ENCODE data around the gene XYLT1. TPM values are rescaled to one million over a fixed set of nuclear protein-coding genes. Genes with fewer than 3 reads are reported as not detected.

XYLT1 gene
- total and polyA plus RNA-seq, 2 of the 4 experiments (the other 2 are of a cell fraction), result 9.0 to 12.7 TPM

DNA sequence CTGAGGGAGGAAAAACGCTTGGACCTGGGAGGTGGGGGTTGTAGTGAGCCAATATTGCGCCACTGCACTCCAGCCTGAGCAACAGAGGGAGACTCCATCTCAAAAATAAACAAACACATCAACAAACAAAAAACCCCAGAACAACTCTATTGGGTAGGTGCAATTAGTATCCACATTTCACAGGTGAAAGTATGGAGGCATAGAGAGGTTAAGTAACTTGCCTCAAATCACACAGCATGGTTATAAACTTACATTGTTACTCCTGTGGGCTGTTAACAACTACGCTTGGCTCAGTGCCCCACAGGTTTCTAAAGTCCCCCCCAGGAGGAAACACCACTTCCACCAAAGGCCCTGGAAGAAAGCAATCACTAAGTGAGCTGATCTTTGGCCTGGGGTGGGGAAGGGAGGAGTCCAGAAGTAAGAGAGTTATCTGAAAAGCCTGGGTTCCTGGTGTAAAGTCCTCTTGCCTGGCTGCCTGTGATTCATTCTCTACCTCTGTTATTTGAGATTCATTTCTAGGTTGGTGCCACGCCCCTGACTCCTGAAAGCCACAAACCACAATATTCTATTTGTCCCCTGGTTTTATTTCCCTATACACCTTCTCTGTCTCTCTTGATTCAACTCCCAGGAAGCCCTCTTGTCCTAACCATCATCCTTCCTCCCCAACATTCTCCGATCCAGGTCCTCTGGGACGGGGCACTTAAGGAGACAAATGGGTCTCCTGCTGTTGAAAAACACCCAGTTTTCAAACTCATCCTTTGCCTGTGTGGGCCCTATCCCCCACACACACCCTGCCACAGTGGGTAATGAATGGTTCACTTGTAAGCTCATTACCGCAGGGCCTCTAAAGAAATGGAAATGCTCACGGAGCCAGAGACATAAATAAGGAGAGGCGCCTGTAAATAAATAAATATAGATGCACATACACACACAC, 195.4 kb downstream of the XYLT1 start (continued):
- TF ChIP-seq FOS (IDR thresholded peaks at IDR 0.05; ENCODE audit: low read depth, low read length), result no peak

DNA sequence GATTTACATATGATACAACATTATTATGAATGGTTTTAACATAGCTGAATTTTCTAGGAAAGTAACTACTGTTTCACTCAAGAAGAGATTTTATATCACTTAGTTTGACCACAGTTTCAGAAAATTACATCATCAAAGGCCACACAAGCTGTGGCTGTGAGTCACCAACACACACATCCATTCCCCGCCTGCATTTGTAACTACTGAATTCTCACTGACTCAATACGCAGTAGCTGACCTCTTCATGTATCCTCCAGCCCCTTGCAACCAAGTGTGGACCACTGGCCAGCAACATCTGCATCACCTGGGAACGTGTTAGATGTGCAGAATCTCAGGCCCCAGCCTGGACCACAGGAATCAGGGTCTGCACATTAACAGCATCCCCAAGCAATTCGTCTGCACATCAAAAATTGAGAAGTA, 197.6 kb downstream of the XYLT1 start:
- Histone ChIP-seq H2BK5ac (ENCODE audit: low read depth, low read length, poor library complexity, severe bottlenecking) (no peak overlapping the region), H2AK9ac (replicated peaks; ENCODE audit: low read depth, low read length, poor library complexity) (no peak overlapping the region), H3K27ac (ENCODE audit: insufficient read depth, low read length) (no peak overlapping the region), H3K14ac (replicated peaks; ENCODE audit: low read depth, low read length) (no peak overlapping the region), H4K20me1 (ENCODE audit: insufficient read depth, low read length) (peaks cover 39% of the 10 kb centered on the region), H2BK15ac (ENCODE audit: low read depth, low read length) (no peak overlapping the region), H2BK120ac (ENCODE audit: low read depth, low read length) (no peak overlapping the region), H4K91ac (ENCODE audit: insufficient read depth, low read depth, low read length) (no peak overlapping the region), H3K4me1 (ENCODE audit: control insufficient read depth, insufficient read depth, low read length) (peaks cover 8% of the 10 kb centered on the region), H4K5ac (ENCODE audit: low read depth, low read length) (no peak overlapping the region), H4K8ac (ENCODE audit: low read depth in 2 of 2, low read length in 2 of 2) (no peak overlapping the region), H3K4ac (ENCODE audit: low read depth, low read length) (no peak overlapping the region; the same call in 1 of the 2 replicates), H3K4me3 (ENCODE audit: insufficient read depth, low read depth, low read length) (no peak overlapping the region), H2BK20ac (ENCODE audit: low read depth, low read length) (no peak overlapping the region), H3K9me3 (ENCODE audit: control insufficient read depth, insufficient read depth, low read length) (no peaks in the 10 kb centered on the region), H3K27me3 (ENCODE audit: control insufficient read depth, insufficient read depth, low read length) (no peaks in the 10 kb centered on the region), H3K4me2 (ENCODE audit: low read depth, low read length) (no peak overlapping the region), H3K23ac (ENCODE audit: low read depth, low read length) (no peak overlapping the region), H3K36me3 (ENCODE audit: control insufficient read depth, insufficient read depth, low read length) (no peaks in the 10 kb centered on the region), H3K9ac (ENCODE audit: low read depth, low read length) (no peak overlapping the region), H3K9me1 (ENCODE audit: insufficient read depth, low read length) (peaks cover 8% of the 10 kb centered on the region), H2AK5ac (ENCODE audit: low read depth, low read length) (no peak overlapping the region), H2AFZ (replicated peaks; ENCODE audit: low read length, poor library complexity) (peak overlapping the region; percentile 9), H3K56ac (ENCODE audit: extremely low read depth, insufficient read depth, low read length) (no peak overlapping the region), H3K79me1 (ENCODE audit: low read depth in 1 of 2, low read length in 2 of 2) (peaks cover 11 to 24% of the 10 kb centered on the region in 2 experiments; a peak in 3 of 4 replicates), H3K18ac (ENCODE audit: low read depth, low read length) (no peak overlapping the region)
- intact Hi-C loops (cut with micrococcal nuclease) (no loop called here), in situ Hi-C loops (cut with MboI; ENCODE audit: low sequenced_read_pairs) (no loop called here), dilution Hi-C loops (cut with HindIII; ENCODE audit: low sequenced_read_pairs, unreplicated experiment) (no loop called here)
- CTCF ChIA-PET, result interaction anchor here (1.1 kb wide), 2 partner anchors 194 to 308 kb away, joined by 3 to 4 read pairs; no protein-coding TSS in a partner anchor
- TF ChIP-seq NFE2L2 (IDR thresholded peaks at IDR 0.05; ENCODE audit: low read depth, low read length) (no peak), FOS (IDR thresholded peaks at IDR 0.05; ENCODE audit: low read depth, low read length) (peak; percentile 87), MAFK (IDR thresholded peaks at IDR 0.05; ENCODE audit: low read depth, low read length) (no peak), SMC3 (IDR thresholded peaks at IDR 0.05; ENCODE audit: low read depth, low read length) (no peak), CEBPB (IDR thresholded peaks at IDR 0.05; ENCODE audit: low read depth, low read length) (peak; percentile 93), CHD1 (IDR thresholded peaks at IDR 0.05; ENCODE audit: low read depth, low read length) (no peak), RAD21 (IDR thresholded peaks at IDR 0.05; ENCODE audit: low read length) (no peak), BHLHE40 (IDR thresholded peaks at IDR 0.05; ENCODE audit: low read depth, low read length) (no peak; the same call in 1 of the 2 replicates), MAZ (IDR thresholded peaks at IDR 0.05; ENCODE audit: borderline replicate concordance, low read depth, low read length) (peak; percentile 9; the same call in 1 of the 2 replicates)
- TF ChIP-seq, protein P1, sequence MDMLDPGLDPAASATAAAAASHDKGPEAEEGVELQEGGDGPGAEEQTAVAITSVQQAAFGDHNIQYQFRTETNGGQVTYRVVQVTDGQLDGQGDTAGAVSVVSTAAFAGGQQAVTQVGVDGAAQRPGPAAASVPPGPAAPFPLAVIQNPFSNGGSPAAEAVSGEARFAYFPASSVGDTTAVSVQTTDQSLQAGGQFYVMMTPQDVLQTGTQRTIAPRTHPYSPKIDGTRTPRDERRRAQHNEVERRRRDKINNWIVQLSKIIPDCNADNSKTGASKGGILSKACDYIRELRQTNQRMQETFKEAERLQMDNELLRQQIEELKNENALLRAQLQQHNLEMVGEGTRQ (IDR thresholded peaks at IDR 0.05; ENCODE audit: low read depth, low read length), result no peak
- TF ChIP-seq, protein P2, sequence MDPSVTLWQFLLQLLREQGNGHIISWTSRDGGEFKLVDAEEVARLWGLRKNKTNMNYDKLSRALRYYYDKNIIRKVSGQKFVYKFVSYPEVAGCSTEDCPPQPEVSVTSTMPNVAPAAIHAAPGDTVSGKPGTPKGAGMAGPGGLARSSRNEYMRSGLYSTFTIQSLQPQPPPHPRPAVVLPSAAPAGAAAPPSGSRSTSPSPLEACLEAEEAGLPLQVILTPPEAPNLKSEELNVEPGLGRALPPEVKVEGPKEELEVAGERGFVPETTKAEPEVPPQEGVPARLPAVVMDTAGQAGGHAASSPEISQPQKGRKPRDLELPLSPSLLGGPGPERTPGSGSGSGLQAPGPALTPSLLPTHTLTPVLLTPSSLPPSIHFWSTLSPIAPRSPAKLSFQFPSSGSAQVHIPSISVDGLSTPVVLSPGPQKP (IDR thresholded peaks at IDR 0.05; ENCODE audit: borderline replicate concordance, low read depth, low read length), result no peak
- WGBS, 2 experiments (ENCODE audit: extremely low coverage in 2 of 2, insufficient read length in 1 of 2), result 72% methylated on average over 2 of the region's 4 CpGs; no CpG with 5 or more reads in 1 of the 2 experiments
- POLR2A ChIA-PET (ENCODE audit: unreplicated experiment), result no interaction called here
- no TSS peak for BruUV-seq (replicated peaks)
- DNase-seq, result peak; percentile 94
- peak; percentile 90 for ATAC-seq (ENCODE audit: low read depth)
